Astrocyte of the cerebellum (primary cell): ENCODE results near the gene NPHP4.

Source experiments
- DNase-seq: peaks from one replicate; pipeline ENCODE4 v3.0.0-alpha.2; 2011; ENCODE audit warnings: low read depth
- H3K4me3 ChIP-seq: 2 replicates; pipeline ENCODE4 v1.5.1; 2011; ENCODE audit warnings: mild to moderate bottlenecking, low read depth, low read length, moderate library complexity
- in situ Hi-C: cut with HindIII; loops from 2 replicates; pipeline ENCODE4 v1.10.0; 2017; ENCODE audit warnings: low sequenced_read_pairs
- TF ChIP-seq, protein P1 (sequence below): IDR thresholded peaks from 2 replicates; pipeline ENCODE4 v1.5.1; 2012; ENCODE audit warnings: low read length, low read depth, moderate library complexity, mild to moderate bottlenecking; ENCODE audit errors: missing control alignments

Gene NPHP4

DNA sequence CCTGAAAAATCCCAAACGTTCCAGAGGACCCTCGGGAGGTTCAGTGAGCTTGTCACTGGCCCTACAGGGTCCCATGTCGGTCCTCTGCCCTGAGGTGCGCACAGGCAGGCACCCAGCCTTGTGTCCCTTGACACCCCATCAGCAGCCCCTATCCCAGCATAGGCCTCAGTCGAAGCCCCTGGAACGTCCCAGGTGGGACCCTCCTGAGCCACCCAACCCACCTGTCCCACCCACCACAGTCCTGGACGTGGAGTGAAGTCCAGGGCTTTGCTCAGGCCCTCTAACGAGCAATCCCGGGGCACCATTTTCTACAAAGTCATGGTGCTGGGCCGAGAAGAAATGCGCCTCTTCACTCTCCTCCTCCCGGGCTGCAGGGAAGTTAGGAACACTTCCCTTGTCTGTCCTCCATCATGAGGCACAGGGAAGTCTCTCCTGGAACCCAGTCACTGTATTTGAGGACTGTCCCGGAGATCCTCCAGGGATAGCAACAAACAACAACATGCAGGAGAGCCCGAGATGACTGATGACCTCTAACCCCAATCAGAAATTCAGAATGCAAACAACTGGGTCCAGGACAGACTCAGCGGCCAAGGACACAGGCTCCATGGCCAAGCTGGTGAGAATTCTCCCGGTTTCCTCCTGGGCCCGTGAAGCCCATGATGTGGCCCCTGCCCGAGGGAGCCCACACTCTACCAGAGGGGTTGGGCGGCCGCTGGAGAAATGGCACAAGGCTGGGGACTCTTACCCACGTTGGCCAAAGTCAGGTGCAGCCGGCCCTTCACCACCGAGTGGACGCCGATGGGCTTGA lies 105.5 kb downstream of the NPHP4 start:
- in situ Hi-C loops, result no loop called here
- H3K4me3 ChIP-seq, result no peak overlapping the region
- DNase-seq, result no peak
- TF ChIP-seq, protein P1, sequence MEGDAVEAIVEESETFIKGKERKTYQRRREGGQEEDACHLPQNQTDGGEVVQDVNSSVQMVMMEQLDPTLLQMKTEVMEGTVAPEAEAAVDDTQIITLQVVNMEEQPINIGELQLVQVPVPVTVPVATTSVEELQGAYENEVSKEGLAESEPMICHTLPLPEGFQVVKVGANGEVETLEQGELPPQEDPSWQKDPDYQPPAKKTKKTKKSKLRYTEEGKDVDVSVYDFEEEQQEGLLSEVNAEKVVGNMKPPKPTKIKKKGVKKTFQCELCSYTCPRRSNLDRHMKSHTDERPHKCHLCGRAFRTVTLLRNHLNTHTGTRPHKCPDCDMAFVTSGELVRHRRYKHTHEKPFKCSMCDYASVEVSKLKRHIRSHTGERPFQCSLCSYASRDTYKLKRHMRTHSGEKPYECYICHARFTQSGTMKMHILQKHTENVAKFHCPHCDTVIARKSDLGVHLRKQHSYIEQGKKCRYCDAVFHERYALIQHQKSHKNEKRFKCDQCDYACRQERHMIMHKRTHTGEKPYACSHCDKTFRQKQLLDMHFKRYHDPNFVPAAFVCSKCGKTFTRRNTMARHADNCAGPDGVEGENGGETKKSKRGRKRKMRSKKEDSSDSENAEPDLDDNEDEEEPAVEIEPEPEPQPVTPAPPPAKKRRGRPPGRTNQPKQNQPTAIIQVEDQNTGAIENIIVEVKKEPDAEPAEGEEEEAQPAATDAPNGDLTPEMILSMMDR, result no peak

DNA sequence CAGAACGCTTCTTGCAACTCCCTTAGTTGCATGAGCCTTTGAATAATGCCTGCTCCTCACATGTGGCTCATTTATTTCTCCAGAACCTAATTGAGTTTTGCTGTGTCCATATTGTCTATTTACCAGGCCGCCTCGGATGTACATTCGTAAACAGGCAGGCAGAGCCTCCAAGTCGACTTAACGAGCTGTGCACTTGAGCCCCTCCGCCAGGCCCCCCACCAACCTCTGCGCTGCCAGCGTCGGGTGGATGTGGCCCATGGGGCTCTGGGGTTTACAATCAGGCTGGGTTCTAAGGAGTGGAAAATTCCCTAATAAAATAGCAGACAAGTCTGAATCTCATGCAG lies 106.1 kb downstream of the NPHP4 start:
- no peak for DNase-seq
- in situ Hi-C loops, result no loop called here
- TF ChIP-seq, protein P1, result no peak
- no peak overlapping the region for H3K4me3 ChIP-seq

DNA sequence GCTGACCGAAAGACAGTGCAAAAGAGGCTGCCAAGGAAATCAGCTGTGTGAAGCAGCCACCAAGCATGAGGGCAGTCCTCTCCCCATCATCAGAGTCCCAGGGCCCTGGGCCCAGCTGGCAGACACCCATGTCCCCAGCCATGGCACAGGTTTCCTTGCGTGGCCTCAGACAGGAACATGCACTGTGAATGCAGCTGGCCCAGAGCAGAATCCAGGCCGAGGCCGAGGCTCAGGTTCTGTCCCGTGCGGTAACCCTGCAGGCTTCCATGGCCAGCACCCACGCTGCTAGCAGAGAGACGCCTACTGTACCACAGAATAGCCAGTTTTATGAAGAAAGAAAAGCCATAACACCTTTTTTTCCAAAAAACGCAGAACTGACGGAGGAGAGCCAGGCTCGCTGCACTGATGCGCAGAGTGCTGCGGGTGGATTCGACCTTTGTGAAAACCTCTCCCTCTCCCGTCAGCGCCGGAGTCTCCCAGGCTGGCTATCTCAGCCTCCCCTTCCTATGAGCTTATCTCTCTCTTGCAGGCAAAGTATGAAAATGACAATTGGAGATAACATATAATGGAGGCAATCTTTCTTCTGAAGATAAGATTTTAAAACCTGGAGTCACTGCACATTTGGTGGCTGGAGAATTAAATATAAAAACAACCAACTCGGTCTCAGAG lies 106.6 kb downstream of the NPHP4 start:
- in situ Hi-C loops, result no loop called here

DNA sequence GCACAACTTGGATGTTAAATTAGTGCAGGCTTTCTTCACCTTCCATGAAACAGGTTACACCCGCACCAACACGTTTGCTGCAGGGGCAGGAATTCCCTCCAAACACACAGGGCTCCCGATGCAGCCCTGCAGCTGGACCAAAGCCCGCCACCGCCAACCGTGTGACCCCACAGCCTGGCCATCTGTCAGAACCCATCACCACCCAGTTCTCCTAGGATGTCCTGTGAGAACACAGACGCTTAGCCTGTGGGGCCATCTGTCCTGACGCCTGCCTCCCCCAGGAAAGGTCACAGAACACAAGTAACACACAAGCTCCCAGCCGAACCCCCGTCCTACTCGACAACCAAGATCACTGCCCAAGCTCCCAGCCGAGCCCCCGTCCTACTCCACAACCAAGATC lies 108.1 kb downstream of the NPHP4 start:
- in situ Hi-C loops, result no loop called here
- TF ChIP-seq, protein P1, result no peak
- DNase-seq, result no peak

More for the DNA sequence above, 106.6 kb downstream of the NPHP4 start:
- TF ChIP-seq, protein P1, result no peak
- DNase-seq, result no peak
- no peak overlapping the region for H3K4me3 ChIP-seq

DNA sequence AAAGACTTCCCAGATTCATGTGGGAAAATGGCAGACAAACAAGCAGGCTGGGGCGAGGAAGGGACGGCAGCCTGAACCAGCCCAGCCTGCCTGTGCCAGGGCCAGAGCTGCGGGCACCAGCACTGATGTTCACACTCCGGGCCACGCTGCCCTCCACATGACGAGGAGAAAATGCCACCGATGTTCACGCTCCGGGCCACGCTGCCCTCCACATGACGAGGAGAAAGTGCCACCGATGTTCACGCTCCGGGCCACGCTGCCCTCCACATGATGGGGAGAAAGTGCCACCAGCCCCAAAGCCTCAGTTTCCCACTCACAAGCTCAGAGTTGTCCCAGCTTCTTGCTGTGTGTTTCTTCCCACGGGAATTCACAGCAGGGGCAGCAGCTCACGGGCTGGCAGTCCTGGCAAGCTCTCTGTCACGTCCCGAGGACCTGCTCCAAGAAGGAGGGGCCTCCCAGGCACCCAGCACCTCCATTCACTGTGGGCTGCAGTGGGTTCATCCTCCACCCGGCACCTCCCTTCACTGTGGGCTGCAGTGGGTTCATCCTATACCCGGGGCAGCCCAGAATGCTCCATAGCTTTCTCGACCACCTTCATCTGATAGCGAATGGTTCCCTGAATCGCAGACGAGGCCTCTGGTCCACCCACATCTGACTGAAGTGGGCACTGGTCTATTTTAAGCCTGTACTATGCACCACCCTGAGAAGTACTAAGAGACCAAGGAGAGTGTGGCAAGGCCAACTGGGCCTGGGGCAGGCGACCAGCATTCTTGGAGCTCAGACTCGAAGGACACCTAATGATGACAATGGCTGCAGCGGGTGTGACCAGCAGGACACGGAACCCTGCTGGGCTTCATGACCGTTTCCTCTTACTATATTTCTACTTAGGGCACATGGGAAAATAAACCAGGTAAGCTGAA lies 108.8 kb downstream of the NPHP4 start:
- in situ Hi-C loops, result no loop called here
- no peak for DNase-seq
- TF ChIP-seq, protein P1, result no peak
- H3K4me3 ChIP-seq, result no peak overlapping the region

More for the DNA sequence above, 108.1 kb downstream of the NPHP4 start:
- H3K4me3 ChIP-seq, result no peak overlapping the region

DNA sequence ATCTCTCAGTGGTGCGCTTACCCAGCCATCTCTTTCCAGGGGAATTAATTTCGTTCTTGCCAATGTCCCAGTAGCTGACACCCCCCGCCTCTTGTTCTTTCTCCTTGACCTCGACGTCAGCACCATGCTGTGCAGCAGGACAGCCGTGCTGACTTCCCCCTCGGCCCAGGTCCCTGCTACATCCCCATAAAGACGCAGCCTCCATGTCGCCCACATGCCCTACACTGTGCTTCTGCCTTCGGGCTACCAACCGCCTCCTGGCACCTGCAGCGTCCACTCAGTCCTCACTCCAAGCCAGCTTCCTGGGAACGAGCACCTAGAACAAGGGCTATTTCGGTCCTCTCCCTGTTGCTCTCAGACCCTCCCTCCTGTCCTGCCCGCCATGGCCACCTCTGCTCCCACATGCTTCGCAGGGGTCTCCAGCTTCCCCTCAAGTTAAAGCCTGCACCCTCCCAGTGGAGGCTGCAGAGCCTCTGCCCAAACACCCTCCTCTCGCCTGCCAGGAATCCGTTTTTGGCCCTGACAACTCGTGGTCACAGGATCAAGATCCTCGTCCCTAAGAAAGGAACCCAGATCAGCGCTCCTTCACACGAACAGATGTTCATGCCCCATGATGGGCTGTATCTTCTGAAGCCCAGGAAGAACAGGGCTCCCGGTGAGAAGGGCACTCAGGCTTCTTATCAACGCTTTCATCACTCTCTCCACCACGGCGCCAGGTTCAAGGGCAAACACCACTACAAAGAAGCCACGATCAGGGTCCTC lies 109.7 kb downstream of the NPHP4 start:
- TF ChIP-seq, protein P1, result no peak
- no peak overlapping the region for H3K4me3 ChIP-seq
- in situ Hi-C loops, result no loop called here
- no peak for DNase-seq
